NCI-H226 (cell line): ENCODE results near the gene SLC12A6.
"Not testable (repeated sequence)": the region's sequence is repeated elsewhere in the genome, so short reads cannot be mapped to it uniquely, and the experiment has no call there.

Experiments used
- DNase-seq: peaks from one replicate; pipeline ENCODE4 v3.0.0-alpha.2; 2015

Gene SLC12A6

DNA sequence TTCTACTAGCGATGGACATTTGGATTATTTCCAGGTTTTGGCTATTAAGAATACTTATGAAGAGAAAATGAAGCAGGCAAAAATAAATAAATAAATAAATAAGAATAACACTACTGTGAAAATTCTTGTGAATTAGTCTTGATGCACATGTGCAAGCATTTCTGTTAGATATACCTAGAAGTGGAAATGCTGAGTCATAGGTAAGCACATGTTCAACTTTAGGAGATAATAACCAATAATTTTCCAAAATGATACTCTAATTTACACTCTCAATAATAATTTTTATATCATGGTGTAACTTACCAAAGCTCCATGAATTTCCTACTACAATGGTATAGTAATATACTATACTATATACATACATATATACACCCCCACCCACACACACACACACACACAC, 89.4 kb downstream of the SLC12A6 start:
- DNase-seq: no peak

DNA sequence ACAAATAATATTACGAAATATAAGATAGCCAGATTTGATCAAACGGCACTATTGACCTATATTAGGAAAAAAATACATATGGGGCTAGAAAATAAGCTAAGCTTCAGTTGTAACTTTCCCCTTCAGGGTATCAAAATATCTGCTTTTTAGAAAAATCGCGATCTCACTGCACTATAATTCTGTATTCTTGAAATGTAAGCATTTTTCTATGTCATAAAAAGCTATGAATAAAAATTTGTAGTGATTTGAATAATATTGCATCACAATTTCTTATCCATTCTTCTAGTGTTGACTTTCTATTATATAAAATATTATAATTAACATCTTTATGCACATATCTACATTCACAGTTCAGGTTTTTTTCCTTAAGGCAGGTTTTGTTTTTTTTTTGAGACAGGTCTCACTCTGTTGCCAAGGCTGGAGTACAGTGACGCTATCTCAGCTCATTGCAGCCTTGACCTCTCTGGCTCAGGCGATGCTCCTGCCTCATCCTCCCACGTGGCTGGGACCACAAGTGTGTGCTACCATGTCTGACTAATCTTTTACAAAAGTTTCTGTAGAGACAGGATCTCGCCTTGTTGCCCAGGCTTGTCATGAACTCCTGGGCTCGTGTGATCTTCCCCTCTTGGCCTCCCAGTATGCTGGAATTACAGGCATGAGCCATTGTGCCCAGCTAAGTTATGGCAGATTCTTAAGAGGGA, 91.2 kb downstream of the SLC12A6 start:
- no peak for DNase-seq

DNA sequence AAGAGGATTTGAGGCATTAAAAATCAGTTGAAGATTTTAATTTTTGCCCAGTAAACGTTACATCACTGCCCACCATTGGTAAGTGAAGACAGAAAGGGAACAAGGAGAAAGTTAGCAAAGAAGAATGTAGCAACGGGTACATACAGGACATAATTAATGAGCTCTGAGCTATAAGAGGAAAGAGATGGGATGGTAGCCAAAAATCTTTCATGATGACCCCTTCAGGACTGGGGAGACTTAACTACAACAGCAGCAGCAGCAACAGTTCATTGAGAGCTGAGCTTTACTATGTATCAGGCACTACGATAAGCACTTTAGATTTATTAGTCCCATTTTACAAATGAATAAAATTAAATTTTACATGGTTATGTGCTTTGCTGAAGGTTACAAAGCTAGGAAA, 94.4 kb downstream of the SLC12A6 start:
- DNase-seq: no peak

DNA sequence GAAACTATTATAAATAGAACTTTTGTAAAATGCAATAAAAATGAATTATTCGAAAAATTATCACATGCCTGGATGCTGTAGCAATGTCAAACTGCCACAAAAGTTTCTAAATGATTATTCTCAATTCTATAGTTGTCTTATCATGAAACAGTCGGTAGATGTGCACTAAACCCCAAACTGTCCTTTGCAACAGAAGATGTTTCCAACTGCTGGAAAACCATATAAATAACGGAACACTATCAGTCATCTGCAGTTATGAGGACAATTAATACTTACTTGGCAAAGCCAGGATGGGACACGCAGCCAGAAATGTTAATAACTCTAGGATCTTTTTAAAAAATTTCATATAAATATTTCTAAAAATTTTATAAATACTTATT, 95.3 kb downstream of the SLC12A6 start:
- DNase-seq: no peak

DNA sequence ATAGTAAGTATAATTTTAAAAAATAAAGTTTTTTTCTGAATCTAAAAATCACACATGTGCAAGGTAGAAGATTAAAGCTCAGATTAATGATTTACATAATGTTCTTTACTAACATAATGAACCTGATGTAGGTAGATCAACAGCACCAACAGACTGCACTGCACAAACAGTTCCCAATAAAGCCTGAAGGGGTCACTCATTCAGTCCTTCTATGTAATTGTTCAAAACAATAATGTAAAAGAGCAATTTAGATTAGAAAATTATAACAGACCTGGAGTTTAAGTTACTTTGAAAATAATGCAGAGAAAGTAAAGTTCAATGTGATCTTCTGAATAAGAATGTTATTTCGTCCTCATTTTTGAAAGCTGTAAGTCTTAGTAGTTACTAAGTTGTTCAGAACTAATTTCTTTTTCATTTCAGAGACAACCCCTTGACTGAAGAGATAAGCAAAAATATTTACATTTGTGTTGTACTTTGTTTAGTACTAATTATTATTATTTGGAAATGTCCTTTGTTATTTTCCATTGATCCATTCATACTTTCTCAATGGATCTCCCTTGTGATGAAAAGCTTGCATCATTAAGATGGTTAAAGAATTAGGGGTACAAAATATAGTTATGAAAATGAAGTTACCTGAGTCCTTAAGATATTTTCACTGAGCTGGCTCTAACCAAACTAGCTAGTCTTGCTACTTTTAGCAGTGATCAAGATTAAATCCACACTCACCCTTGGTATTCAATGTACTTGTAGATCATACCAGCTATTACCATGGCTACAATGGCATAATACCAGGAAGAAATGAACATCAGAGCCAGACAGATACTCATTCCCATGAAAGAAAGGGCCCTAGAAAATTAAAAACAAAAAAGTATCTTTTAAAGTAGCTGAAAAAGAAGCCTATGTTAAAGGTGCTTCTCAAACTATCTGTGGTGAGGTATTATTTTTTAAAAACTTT, 95.9 kb downstream of the SLC12A6 start:
- no peak for DNase-seq

- no peak for DNase-seq
Observed at GRCh38 chr15:34240537-34240936, 97.0 kb downstream of the SLC12A6 start.

DNA sequence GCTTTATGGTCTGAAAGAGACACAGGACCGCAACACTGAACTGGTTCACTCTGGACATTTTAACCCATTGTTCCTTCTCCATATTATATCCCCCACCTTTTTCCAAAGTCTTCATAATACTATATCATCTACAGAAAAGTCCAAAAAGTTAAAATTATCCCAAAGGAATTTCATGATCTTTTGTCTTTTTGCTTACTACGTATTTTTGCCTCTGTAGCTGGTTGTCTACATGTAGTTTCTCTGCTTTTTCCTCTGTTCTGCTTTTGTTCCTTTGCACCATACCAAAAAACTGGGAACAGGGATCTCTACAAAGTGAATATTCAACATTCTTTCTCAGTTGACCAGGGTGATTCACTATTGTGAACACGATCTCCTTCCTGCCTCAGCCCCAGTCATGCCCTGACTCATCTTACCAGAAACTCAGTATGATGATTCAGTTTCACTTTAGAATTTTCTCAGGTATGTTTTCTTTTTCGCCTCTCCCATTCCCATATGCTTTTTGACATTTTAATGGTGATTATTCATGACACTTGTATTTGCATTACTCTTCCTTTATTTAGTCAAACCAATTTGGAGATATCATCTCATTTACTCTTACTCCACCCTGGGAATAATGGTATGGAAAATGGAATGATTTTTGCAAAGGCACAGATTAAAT, 98.3 kb downstream of the SLC12A6 start:
- DNase-seq: peak; percentile 64

DNA sequence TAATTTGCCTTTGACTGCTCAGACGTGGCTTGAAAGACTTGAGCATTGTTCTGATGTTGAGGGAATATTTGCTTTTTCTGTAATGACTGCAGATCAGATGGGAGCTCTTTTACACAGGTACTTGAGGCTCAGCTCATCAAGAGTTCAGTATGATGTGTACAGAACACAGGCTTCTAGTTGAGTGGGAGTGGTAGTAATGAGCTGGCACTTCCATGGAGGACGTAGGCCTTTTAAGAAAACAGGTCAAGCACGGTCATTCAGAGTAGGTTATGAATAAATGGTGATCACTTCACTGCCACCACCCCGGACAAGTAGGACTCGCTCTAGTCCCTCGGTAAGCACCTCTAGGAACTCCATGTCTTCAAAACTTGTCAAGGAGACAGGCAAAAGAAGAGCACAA, 104.0 kb downstream of the SLC12A6 start:
- no peak for DNase-seq

GRCh38 chr15:34223904-34224596, 113.5 kb downstream of the SLC12A6 start:
- no peak for DNase-seq

DNA sequence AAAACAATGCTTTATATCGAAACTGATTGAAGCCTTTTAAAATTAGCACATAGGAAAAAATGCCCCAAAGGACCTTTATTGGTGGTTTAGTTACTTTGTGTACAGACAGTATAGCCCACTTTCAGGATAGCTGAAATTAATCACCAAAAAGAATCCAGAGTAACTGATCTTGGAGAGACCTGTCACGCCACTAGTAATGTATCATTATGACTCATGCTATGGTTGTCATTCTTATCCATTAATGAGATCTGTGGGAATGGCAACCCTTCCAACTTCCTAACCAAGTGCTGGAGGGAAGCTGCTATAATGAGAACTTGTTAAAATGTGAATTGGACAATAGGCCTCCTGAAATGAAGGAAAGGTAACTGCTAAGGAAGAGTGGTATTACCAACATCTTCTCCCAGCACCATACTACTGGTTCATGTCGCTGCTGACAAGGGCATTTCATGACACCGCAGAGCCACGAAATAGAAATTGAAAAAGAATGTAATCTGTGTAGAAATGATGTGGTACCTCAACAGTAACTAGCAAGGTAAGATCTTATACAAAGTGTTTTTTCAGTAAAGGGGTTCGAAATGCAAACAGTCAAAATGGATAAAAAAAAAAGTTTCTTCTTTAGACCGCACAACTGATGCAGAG, 119.9 kb downstream of the SLC12A6 start:
- peak; percentile 43 for DNase-seq

DNA sequence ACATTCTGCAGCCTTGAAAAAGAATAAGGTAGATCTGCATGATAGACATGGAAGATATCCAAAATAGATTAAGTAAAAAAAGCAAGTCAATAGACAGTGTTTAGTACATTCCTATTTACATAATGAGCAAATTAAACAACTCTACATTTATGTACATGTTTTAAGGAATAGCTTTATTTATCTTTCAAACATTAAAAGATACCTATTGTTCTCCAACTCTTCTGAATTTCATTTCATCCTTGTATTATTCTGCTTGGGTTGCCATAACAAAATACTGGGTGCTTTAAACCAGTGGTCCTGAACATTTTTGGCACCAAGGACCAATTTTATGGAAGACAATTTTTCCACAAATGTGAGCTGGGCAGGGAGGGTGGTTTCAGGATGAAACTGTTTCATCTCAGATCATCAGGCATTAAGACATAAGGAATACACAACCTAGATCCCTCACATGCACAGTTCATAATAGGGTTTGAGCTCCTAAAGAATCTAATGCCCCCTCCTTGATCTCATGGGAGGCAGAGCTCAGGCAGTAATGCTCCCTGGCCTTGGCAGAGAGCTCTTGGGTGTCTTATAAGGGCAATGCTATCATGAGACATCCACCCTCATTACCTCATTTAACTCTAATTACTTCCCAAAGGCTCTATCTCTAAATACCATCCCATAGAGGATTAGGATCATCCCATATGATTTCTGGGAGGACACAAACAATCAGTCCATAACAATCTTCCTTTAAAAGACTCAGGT, 120.9 kb downstream of the SLC12A6 start:
- DNase-seq: no peak

- no peak for DNase-seq
Observed at GRCh38 chr15:34214135-34214534, 123.4 kb downstream of the SLC12A6 start.

GRCh38 chr15:34213690-34214089, 123.9 kb downstream of the SLC12A6 start:
- DNase-seq: no peak

- peak; percentile 79 for DNase-seq
Observed at GRCh38 chr15:34209421-34210282, 127.9 kb downstream of the SLC12A6 start, which contains the start of gene KATNBL1. TSS of gene KATNBL1 (minus strand) at chr15:34210096. CDS start at chr15:34163676, 46,420 bp downstream.

DNA sequence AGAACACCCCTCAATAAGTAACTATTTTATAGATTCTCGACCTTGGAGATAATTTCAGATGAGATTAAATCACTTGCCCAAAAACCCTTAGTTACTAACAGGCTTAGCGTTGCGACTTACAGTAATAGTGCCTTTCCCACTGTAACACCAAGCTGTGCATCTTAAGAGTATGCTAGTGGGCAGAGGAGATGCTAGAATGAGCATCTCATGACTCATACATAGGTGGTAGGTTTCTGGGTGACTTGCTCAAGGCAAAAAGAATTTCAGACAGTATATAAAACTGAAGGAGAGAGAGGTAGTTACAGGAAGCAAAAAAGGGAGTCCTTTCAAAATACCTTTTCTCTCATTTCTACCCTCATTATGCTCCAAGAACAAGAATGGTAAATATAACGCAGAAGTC, 131.6 kb downstream of the SLC12A6 start:
- peak; percentile 54 for DNase-seq

DNA sequence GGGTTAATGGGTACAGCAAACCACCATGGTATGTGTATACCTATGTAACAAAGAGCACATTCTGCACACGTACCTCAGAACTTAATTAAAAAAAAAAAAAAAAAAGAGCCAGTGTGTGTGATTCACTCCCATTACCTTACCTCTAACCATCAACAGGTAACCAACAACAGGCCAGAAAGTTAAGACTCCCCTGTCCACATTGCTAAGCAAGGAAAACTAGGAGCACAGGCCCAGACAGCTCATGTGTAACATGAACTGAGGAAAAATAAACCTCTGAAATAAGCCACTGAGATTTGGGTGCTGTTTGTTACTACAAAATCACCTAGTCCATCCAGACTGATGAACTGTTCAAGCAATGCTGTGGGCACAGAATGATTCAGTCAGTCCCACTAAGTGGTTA, 133.6 kb downstream of the SLC12A6 start:
- DNase-seq: no peak

GRCh38 chr15:34203305-34203704, 134.3 kb downstream of the SLC12A6 start:
- no peak for DNase-seq

GRCh38 chr15:34193272-34193671, 144.3 kb downstream of the SLC12A6 start:
- DNase-seq: not testable (repeated sequence)

GRCh38 chr15:34188711-34189110, 148.9 kb downstream of the SLC12A6 start:
- no peak for DNase-seq

GRCh38 chr15:34185666-34186065, 151.9 kb downstream of the SLC12A6 start:
- DNase-seq: no peak

DNA sequence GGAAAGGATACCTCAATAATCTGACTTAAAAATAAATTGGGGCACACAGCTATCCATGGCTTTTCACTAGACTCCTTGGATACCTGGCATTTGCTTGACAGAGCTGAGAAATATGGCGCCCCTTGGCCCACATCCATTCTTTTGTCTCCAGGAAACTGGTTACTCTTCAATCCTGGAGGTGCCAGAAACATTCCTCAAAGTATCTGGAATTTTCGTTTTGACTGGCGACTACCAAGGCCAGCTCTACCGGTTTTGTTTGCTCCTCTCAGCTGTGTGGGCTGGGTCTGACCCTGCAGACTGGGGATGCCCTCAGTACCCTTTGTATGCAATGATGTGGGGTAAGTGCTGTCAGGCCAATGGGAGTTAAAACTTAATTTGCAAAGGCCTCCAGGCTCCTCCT, 154.6 kb downstream of the SLC12A6 start:
- no peak for DNase-seq
